Panc1 (cell line): ENCODE results near the gene P2RX2.

Source experiments
- POLR2AphosphoS5 ChIP-seq: IDR thresholded peaks from 2 replicates; pipeline ENCODE4 v1.6.1; 2012; ENCODE audit warnings: mild to moderate bottlenecking, low read depth, low read length, moderate library complexity
- TCF7L2 ChIP-seq: IDR thresholded peaks from 2 replicates; pipeline ENCODE4 v1.6.1; 2011; ENCODE audit warnings: mild to moderate bottlenecking, low read depth, low read length, inconsistent platforms
- TF ChIP-seq, protein P1 (sequence below): fragments of 450-650 bp; IDR thresholded peaks from 2 replicates; pipeline ENCODE4 v1.5.1; 2017; ENCODE audit warnings: mild to moderate bottlenecking

DNA sequence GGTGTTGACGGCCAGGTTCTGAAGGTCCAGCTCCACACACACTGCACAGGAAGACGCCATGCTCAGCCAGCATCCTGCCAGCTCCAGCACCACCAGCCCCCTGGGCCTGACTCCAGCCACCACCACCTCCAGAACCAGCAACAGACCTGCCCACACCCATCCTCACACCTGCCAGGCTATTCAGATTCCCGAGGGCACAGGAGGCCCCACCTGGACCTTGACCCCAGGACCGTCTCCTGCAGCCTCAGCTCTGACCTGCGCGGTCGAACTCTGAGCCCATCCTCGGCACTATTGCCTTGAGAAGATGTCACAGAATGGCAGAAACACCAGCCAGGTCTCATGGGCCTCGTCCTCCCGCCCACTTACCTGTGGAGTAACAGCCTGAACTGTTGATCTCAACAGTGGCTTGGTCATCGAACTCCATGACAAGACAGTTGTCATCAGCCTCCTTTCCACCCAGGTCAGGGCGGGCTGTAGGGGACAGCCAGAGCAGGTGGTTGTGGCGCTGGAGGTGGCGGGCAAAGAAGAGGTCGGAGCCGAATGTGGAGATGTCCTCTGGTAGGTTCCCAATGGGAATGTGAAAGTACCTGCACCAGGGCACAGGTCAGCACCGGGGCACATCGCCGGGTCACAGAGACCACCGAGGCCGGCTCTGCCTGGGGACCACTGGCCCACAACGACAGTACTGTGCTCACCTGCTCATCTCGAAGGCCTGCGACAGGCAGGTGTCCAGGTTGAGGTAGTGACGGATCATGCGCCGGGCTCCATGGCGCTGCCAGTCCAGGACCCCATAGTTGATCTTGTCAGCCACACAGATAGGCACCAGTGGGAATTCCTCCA lies 23.5 kb downstream of the P2RX2 start:
- TF ChIP-seq, protein P1, sequence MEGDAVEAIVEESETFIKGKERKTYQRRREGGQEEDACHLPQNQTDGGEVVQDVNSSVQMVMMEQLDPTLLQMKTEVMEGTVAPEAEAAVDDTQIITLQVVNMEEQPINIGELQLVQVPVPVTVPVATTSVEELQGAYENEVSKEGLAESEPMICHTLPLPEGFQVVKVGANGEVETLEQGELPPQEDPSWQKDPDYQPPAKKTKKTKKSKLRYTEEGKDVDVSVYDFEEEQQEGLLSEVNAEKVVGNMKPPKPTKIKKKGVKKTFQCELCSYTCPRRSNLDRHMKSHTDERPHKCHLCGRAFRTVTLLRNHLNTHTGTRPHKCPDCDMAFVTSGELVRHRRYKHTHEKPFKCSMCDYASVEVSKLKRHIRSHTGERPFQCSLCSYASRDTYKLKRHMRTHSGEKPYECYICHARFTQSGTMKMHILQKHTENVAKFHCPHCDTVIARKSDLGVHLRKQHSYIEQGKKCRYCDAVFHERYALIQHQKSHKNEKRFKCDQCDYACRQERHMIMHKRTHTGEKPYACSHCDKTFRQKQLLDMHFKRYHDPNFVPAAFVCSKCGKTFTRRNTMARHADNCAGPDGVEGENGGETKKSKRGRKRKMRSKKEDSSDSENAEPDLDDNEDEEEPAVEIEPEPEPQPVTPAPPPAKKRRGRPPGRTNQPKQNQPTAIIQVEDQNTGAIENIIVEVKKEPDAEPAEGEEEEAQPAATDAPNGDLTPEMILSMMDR: no peak
- TF ChIP-seq POLR2AphosphoS5 (no peak), TCF7L2 (no peak)
